Cardiac fibroblast (primary cell): ENCODE data around the gene CDAN1.

Experiments
- DNase-seq, 2 donors: peaks; one replicate each; pipeline versions ENCODE4 v3.0.0 to v3.0.0-alpha.2; 2010; ENCODE audit warnings: low read depth in 2 of 2
- H3K4me3 ChIP-seq, 2 donors: replicated peaks in 1 of 2; 1 replicate in 1 of 2; 2 replicates in 1 of 2; pipeline ENCODE4 v1.5.1; 2011; ENCODE audit warnings: low read depth in 2 of 2, low read length in 2 of 2, mild to moderate bottlenecking in 2 of 2, moderate library complexity in 1 of 2
- CTCF ChIP-seq: IDR thresholded peaks from one replicate; pipeline ENCODE4 v1.5.1; 2011; ENCODE audit warnings: low read depth, mild to moderate bottlenecking, low read length, inconsistent platforms

Gene CDAN1

DNA sequence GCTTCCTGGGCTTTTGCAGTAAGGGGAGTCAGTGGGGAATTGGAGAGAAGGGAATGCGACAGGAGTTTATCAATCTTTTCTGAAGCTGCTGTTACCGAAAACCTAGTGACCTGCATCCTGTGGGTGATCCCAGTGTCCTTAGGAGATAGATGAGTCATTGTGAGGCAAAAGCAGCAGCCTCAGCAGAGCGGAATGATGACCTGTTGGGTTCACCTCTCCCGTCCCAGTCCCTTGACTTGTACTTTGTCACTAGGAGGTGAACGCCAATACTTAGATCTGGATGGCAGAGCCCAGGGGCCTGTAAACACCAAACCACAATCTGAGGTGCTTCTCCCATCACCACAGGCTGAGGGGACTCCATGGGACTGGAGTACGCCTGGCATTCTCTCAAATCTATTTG lies 17.9 kb downstream of the CDAN1 start:
- H3K4me3 ChIP-seq: no peak overlapping the region
- DNase-seq: no peak
- no peak for TF ChIP-seq CTCF

DNA sequence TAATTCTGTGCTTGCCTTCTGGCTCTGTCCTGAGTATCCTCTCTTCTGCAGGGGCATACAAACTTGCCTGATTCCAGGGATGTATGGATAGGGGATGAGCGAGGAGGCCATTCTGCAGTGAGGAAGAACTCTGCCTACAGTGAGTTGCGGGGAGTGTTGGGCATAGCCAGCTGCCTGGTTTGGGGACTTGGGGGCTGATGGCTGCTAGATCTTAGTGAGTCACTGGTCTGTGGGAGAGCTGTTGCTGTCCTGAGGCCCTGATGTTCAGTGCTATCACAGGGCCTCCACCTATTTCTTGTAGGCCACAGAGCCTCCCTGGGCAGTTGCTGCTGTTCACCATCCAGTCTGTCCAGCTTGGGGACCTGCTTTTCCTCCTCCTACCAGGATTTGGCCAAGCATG lies 20.3 kb downstream of the CDAN1 start:
- DNase-seq: peak in 1 of 2 donors; percentile 17
- no peak for TF ChIP-seq CTCF
- no peak overlapping the region for H3K4me3 ChIP-seq

DNA sequence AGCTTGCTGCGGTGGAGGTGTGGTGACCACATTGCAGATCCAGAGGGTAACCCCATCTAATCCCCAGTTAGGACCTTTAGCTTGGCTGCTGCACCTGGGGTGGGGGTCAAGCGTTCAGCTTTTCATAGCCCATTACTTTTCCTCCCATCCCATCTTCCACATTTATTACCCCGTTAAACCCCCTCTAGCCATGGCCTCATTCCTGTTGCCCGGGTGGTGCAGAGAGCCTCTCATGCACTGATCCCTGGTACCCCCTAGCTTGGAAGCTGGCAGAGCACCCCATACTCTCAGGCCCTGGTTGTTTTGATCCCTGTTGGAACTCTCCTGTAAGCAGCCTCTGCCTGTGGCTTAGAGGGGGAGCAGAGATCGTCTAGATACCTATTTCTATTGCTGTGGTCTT lies 20.8 kb downstream of the CDAN1 start:
- H3K4me3 ChIP-seq: no peak overlapping the region
- no peak for DNase-seq
- no peak for TF ChIP-seq CTCF

DNA sequence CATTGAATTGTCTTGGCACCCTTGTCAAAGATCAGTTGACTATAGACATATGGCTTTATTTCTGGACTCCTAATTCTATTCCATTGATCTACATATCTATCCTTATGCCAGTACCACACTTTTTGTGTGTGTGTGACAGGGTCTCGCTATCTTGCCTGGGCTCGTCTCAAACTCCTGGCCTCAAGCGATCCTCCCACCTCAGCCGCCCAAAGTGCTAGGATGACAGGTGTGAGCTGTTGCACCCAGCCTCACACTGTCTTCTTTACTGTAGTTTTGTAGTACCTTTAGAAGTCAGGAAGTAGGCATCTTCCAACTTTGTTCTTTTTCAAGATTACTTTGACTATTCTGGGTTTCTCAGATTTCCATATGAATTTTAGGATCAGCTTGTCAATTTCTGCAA lies 24.3 kb downstream of the CDAN1 start:
- no peak overlapping the region for H3K4me3 ChIP-seq
- no peak for TF ChIP-seq CTCF
- no peak for DNase-seq

GRCh38 chr15:42711746-42712145 lies 25.2 kb downstream of the CDAN1 start:
- no peak for DNase-seq
- H3K4me3 ChIP-seq: no peak overlapping the region
- no peak for TF ChIP-seq CTCF

DNA sequence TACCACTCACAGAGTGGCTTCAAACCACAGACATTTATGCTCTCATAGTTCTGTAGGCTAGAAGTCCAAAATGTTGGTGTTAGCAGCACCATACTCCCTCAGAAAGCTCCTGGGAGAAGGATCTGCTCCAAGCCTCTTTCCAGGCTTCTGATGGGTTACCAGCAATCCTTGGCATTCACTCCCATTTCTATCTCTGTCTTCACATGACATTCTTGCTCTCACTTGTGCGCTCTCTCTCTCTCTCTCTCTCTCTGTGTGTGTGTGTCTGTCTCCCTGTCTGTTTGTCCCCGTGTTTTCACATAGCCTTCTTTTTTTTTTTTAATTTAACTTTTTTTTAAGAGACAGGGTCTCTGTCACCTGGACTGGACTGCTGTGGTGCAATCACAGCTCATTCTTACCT lies 26.3 kb downstream of the CDAN1 start:
- H3K4me3 ChIP-seq: no peak overlapping the region
- no peak for TF ChIP-seq CTCF
- no peak for DNase-seq

DNA sequence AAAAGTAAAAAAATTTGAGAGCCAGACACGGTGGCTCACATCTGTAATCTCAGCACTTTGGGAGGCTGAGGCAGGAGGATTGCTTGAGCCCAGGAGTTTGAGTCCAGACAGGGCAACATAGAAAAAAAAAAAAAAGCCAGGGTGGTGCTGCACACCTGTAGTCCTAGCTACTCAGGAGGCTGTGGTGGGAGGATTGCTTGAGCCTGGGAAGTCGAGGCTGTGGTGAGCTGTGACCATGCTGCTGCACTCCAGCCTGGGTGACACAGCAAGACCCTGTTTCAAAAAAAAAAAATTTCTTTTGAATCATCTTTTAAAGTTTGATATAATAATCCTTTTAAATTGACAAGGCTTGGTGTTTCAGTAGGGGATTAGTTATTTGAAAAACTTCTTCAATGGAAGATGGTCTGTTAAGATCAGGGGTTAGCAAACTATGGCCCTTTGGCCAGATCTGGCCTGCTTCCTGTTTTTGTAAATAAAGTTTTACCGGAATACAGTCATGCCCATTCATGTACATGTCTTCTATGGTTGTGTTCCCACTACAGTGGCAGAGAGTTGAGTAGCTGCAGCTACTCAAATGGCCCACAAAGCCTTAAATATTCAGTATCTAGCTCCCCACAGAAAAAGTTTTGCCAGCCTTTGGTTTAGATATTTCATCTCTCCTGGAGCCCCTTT lies 28.9 kb downstream of the CDAN1 start:
- no peak overlapping the region for H3K4me3 ChIP-seq
- no peak for DNase-seq
- no peak for TF ChIP-seq CTCF
